GDM1 (cell line): ENCODE data around the gene NSDHL.
"Not testable (repeated sequence)": the region's sequence is repeated elsewhere in the genome, so short reads cannot be mapped to it uniquely, and the experiment has no call there.

Experiments used
- DNase-seq: peaks from one replicate; lab custom pipeline; 2025; lab: John Stamatoyannopoulos, UW

Gene NSDHL

DNA sequence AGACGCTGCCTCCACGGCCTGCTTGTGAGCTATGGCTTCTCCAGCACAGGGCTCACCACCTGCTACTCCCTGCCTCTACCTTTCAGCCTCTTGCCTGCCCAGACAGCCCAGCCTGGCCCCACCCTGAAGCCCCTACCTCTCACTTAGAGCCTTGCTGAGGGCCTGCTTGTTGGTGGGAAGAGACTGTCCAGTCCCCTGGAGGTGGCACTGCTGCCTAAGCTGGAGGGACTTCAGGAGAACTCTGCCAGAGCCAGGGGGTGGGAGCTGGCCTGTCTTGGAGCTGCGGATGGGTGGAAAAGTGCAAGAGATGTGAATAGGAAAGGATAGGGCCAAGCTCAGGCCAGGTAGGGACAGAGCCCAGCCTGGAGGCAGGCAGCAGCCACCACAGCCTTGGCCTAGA lies 64.3 kb downstream of the NSDHL start:
- no peak for DNase-seq

DNA sequence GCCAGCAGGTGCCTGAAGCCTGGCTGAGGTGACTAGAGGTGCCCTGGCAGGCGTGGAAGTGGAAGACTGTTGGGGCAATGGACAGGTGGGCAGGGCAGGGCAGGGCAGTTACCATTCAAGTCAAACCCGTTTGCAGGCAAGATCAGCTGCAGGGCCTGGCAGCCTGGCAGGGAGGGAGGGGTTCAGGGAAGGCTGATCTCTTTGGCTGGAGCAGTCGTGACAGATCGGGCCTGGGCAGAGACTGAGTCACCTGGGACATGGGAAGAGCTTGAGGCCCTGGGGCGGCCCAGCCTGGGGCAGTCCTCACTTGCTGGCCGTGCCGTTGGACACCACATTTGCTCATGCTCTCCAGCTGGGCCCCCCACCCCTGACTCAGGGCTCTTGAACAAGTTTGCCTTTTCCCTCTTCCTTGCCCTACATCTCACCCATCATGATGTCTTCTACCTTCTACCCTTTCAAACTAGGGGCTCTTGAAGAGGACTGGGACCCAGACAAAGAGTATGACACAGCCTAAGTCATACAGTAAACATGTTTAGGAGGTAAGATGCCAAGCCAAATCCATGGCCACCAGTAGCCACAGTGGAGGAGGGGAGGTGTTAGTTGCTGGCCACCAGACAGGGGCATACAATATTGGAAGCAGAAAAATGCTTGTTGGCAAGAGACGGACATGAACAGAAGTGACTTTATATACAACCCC lies 65.0 kb downstream of the NSDHL start:
- DNase-seq = no peak

DNA sequence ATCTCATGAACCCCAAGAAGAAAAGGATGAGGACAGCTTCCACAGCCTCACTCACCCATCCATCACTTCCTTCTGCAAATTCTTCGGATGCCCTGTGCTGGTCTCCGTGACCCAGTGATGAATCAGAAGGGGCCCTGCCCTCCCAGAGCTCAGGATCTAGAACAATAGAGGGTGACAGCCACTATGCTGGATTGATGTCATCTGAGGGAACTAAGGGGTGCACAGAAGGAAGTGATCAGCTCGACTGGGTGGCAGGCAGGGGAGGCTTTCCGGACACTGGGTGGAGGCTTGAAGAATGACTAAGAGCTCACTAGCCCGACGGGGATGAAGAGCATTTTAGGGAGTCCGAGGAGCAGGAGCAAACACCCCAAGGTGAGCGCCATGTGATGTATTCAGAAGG lies 65.6 kb downstream of the NSDHL start:
- no peak for DNase-seq

DNA sequence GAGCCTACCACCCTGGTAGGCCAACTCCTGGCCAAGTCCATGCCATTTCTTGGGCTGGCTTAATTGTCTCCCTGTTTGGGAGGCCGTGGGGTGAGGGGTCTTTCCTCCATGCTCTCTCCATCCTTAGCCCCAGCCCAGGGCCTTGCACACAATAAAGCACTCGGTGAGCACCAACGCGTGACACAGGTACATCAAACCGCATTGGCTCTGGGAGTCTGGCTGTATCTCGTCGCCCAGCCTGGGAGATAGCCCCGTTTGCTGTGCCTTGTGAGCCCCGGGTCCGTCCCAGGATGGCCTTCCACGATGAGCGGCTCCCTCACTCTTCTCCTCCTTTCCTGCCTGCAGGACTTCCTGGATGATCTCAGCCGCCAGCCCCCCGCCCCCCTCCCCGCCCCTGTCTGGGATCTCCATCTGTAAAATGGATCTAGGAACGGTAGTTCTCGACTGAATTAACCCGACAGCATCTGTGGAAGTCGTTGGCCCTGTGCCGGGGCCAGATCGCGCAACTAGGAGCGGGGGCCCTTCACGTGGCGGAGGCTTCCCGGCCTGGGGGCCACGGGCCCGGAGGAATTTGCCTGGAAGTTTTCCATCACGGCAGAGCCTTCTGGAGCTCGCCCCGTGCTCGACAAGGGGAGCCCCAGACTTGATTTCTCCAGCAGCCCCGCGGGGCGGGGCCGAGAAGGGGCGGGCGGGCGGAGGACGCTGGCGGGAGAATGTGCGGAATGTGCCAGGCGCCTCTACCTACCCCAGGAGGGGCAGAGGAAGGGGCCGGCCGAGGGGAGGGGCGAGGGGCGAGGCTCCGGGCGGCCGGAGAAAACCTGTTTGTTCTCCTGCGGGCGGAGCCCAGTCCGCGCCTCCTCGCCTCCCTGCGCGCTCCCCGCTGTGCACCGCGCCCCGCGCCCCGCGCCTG lies 66.6 kb downstream of the NSDHL start, which contains the start of gene ZNF185:
TSS of gene ZNF185 (plus strand) at position 846 of the 910 bp plus-strand sequence. CDS start 16,423 bp downstream, outside the sequence.
- no peak for DNase-seq

DNA sequence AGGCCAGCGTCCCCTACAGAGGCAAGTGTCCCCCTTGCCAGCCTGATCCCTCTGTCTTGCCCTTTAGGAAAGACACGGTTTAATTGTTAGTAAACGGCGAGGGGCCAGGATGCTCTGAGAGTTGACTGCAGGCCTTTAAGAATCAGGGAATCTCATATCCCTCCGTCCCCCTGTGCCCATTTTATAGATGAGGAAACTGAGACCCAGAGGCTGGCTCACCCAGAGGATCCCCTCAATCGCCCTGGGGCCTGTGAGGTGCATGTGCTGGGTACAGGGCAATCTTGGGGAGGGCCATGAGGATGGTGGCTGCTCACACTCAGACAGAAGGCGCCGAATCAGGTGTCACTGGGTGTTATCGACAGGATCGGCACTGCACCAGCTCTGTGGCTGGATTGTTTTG lies 67.6 kb downstream of the NSDHL start:
- DNase-seq = no peak

DNA sequence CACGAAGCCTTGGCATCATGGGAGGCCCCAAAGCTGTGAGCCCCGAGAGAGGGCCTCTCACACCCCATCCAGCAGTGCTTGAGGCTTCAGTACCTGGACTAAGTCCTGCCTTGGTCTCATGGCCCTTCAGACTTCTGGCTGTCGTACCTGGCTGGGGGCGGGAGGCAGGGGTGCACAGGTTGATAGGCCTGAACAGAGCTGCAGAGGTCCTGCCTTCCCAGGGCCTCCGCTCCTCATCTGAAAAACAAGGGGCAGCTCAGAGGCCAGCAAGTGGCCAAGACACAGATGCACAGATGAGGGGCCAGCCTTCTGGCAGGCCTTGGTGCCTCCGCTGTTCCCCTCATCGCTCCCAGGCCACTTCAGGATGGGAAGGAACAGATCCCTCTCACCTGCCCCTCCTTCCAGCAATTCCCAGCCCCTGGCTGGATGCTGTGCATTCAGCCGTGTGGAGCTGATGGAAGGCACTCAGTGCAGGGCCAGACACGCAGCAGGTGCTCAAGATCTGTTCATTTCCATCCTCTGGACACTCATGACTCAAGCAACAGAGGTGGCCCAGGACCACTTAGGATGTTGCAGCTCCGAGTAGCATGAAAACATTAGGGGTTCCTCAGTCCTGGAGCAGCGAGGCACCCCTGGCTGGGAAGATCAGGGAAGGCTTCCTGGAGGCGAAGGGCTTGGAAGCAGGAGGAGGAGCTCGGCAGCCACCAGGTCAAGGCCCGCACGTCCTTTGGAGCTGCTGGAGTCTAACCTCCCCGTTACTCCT lies 68.4 kb downstream of the NSDHL start:
- no peak for DNase-seq

DNA sequence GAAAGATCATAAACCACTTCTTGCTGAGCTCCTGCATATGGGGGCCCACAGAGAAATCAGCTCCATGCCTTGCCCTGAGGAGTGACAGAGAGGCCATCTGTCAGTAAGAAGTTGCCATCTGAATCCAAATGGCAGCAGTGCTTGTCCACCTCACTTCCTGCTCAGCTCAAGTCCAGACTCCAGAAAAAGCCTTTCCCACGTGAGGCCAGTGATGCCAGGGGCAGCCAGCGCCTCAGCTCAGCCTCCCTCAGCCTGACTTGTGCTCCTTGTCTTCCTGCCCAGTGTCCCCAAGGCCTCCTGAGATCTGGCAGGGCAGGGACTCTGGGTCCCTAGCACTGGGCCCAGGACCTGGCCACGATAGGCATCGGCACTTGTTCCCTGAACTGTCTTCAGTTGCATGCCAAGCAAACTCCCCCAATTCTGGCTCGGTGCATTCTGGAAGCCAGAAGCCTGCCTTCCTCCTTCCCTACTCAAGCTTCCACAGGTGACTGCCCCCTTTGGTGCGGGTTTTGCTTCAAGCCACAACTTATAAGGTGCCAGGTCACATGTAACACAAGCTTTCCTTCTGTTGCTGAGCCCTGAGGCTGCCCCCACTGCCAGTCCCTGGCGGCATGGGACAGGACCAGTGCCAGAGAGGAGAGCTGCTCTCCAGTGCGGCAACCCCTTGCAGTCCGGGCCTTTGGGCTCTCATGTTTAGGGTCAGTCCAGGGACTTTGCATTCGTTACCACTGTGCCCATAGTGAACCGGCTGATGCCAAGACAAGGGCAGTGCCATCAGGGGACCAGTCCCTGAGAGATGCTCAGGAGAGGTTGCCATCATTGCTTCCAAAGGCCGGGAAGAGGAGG lies 69.2 kb downstream of the NSDHL start:
- DNase-seq = no peak

DNA sequence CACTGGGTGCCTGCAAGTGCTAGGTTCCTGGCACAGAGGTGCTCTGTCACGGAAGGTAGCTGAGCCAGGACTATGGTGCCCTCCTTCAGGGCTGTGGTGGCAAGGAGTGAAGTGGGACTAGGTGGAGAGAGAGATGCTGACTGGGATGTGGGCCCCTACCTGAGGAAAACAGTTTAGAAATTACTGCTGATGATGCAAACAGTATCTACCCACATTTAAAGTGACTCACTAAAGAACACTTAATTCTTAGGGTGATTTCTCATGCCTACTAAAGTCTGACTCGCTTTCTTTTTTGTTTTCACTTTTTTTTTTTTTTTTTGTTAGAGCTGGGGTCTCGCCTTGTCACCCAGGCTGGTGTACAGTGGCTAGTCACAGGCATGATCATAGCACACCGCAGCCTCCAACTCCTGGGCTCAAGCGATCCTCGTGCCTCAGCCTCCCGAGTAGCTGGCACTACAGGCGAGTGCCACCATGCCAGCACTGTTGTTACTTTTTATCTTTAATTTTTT lies 70.1 kb downstream of the NSDHL start:
- no peak for DNase-seq

DNA sequence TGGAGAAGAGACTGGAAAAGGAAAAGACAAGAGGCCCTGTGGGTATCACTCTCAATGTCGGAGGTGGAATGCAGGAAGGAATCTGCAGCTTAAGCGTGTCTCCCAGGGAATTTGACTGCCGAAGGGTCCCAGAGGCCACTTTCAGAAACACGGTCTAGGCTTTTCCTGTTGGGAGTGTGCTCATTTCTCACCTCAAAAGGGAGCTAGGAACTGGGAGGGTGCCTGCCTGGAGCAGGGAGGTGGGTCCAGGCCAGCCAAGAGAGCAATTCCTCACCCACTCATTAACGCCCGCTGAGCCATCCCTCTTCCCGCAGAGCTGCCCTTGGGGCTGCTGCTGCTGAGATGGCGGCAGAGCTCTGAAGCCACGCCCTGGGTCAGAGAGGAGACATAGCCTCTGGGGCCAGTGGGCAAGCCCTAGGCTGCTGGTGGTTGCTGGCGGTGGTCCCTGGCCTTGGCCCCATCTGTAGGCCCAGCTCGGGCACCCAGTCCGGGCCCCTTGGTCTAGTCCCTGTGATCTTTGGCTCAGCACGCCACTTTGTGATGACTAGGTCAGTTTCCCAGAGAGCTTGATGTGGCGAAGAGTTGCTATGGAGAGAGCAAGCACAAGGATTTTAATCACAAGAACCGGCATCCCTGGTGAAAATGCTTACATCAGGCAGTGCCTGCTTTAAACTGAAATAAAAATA lies 71.1 kb downstream of the NSDHL start:
- DNase-seq = no peak

DNA sequence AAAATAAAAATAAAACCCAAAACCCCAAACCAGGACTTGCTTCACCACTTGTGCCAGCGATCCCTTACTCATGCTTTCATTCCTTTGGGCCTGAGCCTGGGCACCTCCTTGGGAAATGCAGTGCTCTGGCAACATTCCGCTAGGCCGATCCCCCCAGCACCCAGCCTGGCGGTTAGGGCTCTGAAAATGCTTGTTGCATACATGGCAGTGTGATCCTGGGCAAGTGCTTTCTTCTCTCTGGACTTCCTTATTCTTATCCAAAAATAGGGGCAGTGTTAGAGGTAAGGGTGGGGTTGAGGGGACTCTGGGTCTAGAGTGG lies 71.6 kb downstream of the NSDHL start:
- DNase-seq = no peak

DNA sequence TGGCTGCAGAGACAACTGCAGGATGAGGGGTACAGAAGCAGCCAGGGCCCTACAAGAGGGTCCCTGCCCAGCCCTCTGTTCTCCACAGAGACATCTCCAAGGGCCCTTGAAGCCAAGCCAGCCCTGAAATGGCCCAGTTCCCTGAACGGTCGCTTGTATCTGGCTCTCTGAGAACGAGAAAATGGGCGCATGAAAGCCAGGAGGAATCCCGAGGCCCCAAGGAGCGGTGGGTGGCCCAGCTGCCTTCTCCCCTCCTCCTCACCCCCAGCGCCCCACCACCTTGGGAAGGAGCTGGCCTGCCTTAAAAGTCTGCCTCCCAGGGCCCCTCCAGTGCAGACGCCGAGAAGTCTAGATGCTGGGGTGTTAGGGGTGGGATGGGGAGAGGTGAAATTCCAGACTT lies 72.7 kb downstream of the NSDHL start:
- no peak for DNase-seq

DNA sequence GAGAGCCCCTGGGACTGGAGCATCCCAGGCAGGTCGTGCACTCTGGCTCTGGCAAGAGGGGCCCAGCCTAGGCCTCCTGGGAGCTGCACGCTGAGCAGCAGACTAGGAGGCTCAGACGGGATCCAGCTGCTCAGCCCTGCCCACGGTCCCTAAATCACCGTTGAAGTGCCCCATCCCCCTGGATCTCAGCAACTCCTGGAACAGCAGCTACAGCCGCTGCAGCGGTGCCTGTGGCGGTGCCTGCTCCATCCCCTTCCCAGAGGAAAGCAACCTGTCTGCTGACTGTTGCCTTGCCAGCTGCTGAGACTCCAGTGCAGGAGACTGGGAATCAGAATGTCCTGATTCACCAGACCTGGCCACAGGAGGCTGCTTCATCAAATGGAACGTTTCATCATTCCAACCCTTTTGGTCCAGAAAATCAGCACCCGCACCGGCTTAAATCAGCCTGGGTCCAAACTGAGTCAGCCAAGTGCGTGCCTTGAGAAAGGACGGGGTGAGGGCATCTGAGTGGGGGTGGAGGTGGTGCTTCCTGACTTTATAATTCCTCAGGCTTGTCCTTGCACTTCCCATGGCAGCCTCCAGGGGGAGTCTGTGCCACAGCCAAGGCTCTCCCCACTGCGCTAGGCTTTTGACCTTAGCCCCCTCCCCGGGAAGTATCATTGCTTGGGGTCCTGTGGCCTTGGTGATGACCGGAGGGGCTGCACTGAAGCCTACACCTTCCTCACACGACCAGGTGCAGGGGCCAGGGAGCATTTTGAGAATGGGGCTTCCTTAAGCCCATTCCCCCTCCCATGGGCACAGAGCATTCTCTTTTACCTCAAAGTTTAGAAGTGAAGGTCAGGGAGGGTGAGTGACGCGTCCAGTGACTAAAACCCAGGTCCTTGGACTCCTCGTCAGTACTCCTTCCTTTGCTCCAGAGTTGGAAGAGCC lies 73.6 kb downstream of the NSDHL start:
- no peak for DNase-seq

DNA sequence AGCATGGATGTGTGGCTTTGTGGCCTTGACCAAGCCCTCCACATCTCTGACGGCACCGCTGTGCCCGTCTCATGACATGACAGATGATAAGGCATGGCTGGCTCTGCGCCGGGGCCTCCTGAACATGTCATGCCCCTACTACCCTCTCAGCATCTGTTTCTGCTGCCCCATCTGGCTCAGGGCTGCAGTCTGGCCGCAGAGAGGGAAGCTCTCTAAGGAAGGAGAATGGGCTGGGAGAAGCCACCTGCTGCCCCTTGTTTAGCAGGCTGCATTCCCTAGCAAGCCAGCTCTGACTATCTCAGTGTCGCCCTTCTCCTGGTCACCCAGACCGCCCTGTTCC lies 74.2 kb downstream of the NSDHL start:
- no peak for DNase-seq

DNA sequence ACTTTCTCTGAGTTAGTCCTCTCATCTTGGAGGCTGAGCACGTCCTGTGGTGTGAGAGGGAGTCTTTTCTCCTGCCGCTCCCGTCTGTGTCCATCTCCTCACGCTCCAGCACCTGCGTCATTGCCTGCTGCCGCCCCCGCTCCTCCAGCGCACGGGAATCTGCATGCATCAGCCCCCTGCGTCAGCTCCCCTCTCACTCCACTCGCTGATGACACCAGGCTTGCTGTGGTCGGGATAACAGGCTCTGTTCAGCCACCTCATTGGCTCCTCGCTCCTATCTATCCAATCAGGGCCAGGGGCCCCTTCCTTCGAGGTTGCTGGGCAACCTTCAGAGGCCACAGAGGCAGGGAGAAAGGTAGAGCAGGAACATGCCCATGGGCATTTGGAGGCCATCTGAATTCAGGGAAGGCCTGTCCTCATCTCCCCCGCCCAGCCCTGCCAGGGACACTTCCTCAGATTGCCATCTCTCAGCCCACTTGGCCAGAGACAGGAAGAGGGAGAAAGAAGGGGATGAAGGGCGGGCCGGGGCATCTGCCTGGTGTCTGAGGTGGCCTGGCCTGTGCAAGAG lies 76.3 kb downstream of the NSDHL start:
- DNase-seq = no peak

DNA sequence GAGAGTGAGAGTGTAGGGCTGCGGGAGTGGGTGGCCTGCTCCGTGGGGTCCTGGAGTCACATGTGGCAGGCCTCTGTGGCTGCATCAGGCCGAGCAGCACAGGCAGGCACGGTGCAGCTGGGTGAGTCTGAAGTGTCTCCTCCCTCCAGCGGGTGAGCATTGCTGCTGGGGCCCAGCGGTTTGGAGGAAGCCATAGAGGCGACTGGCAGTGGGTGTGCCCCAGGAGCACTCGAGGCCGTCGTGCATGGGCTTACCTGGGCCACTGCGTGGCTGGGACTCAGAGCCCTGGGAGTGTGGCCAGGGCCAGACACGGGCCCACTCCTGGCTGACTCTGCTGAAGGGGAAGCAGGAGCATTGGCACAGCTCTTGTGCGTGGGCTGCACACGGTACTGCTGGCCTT lies 77.6 kb downstream of the NSDHL start:
- DNase-seq = no peak

DNA sequence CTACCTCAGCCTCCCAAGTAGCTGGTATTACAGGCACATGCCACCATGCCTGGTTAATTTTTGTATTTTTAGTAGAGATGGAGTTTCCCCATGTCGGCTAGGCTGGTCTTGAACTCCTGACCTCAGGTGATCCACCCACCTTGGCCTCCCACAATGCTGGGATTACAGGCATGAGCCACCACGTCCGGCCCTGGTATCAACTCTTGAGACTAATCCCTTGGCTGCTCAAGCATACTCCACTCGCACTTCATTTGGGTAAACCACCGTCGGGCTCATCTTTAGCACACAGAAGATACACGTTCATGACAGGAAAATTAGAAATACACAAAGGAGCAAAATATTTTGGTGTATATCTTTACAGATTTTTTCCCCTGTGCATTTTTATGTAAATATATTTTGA lies 79.2 kb downstream of the NSDHL start:
- DNase-seq = not testable (repeated sequence)

DNA sequence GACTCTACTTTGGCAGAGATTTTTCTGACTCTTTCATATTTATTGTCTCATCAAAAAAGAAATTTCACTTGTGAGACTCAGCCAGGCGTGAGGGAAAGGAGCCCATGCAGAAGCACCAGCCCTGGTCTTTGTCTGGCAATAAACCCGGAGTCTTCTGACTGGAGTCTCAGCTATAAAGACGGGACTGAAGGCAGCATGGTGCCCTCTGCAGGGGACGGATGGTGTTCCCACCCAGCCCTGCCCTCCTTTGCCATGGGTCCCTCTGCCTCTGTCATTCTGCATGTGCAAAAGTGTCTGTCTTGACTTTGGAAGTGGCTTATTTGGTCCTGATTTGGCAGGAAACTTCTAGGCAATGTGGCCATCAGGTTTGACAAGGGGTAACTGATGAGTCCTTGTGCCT lies 81.2 kb downstream of the NSDHL start:
- no peak for DNase-seq

DNA sequence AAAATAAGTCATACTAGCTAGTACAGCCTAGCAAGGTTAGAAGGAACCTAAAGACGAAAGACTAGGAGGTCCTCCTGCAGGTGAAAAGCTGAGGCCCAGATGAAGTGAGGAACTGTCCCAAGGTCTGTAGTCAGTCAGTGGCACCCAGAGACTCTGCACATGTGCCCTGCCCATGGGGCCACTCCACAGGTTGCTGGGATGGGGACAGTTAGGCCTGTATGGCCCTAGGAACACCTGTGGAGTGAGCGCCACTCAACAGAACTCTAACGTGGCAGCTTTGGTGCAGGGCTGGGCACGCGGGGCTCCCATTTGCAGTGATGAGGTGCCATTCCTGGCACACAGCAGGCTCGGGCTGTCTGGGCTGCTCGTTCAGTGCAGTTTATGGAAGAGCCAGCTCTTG lies 81.8 kb downstream of the NSDHL start:
- DNase-seq = no peak

DNA sequence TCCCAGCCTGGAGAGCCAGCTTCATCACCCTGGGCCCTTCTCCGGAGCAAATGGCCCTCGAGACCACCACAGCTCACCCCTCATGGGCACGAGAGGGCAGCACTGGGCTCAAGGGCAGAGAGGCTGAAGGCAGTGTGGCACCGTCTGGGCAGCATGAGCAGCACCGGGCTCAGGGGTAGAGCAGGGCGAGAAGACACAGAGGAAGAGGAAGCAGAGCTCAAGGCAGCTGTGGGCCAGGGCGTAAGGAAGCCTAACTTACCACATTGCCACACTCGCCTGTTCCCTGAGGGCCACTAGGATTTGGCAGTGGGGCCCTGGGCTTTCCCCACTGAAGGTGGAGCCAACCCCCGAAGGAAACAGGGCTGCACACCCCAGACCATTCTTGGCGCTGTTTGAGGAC lies 82.5 kb downstream of the NSDHL start:
- DNase-seq = peak; percentile 41

DNA sequence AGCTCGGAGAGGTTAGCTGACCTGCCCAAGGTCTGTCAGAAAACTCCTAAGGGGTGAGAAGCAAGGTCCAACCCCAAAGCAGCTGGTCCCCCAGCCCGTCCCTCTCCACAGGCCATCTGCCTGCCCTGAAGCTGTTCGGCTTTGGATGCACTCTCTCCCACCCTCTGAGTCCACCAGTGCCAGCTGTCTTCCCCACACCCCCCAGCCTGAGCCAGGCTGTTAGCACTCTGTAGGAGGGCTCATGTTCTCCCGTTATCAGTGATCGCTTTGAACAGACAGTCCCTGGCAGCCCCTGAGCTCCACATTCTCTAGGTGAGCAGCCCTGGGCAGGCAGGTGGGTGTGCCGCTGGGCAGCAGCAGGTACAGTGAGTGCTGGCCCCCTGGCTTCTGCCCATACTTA lies 83.0 kb downstream of the NSDHL start:
- no peak for DNase-seq
